Activated CD8-positive, alpha-beta T cell treated with anti-CD3 and anti-CD28 coated beads, Interleukin-2, amount 10 ng/mL, durations not matched to agents 7 days and 5 days (primary cell): Measurements from ENCODE around the gene SP7. TPM values are rescaled to one million over a fixed set of nuclear protein-coding genes. Genes with fewer than 3 reads are reported as not detected.

Source experiments
- ATAC-seq: fragments of 150-1000 bp; cut with Tn5 transposase; one replicate; pipeline ENCODE4 v1.10.0; 2021; ENCODE audit warnings: moderate library complexity
- CTCF ChIA-PET: fragments of 350-600 bp; sonication (Branson Sonifier 250); formaldehyde crosslinking; loops from one replicate; lab custom pipeline; 2021; ENCODE audit warnings: antibody characterized with exemption; lab: Charles Lee
- POLR2A ChIA-PET: fragments of 350-600 bp; sonication (Branson Sonifier 250); formaldehyde crosslinking; loops from one replicate; lab custom pipeline; 2021; ENCODE audit warnings: antibody characterized with exemption; lab: Charles Lee
- DNase-seq: peaks from one replicate; pipeline ENCODE4 v3.0.0-alpha.2; 2020
- H3K27ac Mint-ChIP-seq: one replicate; pipeline ENCODE4 v1.8.0; 2021; ENCODE audit warnings: mild to moderate bottlenecking, mixed read lengths
- H3K27me3 Mint-ChIP-seq: one replicate; pipeline ENCODE4 v1.8.0; 2021; ENCODE audit warnings: low read depth, mixed read lengths
- H3K36me3 Mint-ChIP-seq: one replicate; pipeline ENCODE4 v1.8.0; 2021; ENCODE audit warnings: low read depth, mixed read lengths
- H3K4me1 Mint-ChIP-seq: one replicate; pipeline ENCODE4 v1.8.0; 2021; ENCODE audit warnings: low read depth, mixed read lengths
- H3K4me3 Mint-ChIP-seq: one replicate; pipeline ENCODE4 v1.8.0; 2021; ENCODE audit warnings: mild to moderate bottlenecking, mixed read lengths
- H3K9me3 Mint-ChIP-seq: one replicate; pipeline ENCODE4 v1.8.0; 2022; ENCODE audit warnings: mixed read lengths; ENCODE audit not compliant: insufficient read depth
- total RNA-seq, 2 experiments: library from RNA; stranded (reverse); gene quantifications; one replicate each; pipeline ENCODE4 v1.2.3, GENCODE V29; 2021

SP7 gene
- total RNA-seq, 2 experiments from 2014 or later, result not detected

GRCh38 chr12:53295891-53296219, 40.3 kb downstream of the SP7 start:
- POLR2A ChIA-PET, result interaction anchor here (0.6 to 2.6 kb wide), 14 partner anchors 8 to 290 kb away, joined by 3 to 24 read pairs (median 3); partner anchors contain the start of genes AAAS, ESPL1 and TARBP2
- peak overlapping the region; percentile 97 for H3K4me3 Mint-ChIP-seq
- H3K4me1 Mint-ChIP-seq, result peaks cover 46% of the 10 kb centered on the region
- H3K27ac Mint-ChIP-seq, result peak overlapping the region; percentile 92
- ATAC-seq (no peak), DNase-seq (no peak)
- CTCF ChIA-PET, result interaction anchor here (0.7 to 13.8 kb wide), 7 partner anchors 25 to 230 kb away, joined by 3 to 204 read pairs (median 12); partner anchors contain the start of genes AAAS, ESPL1 and ITGB7
- peaks cover 74% of the 10 kb centered on the region for H3K36me3 Mint-ChIP-seq
- H3K27me3 Mint-ChIP-seq, result no peaks in the 10 kb centered on the region
- no peaks in the 10 kb centered on the region for H3K9me3 Mint-ChIP-seq

DNA sequence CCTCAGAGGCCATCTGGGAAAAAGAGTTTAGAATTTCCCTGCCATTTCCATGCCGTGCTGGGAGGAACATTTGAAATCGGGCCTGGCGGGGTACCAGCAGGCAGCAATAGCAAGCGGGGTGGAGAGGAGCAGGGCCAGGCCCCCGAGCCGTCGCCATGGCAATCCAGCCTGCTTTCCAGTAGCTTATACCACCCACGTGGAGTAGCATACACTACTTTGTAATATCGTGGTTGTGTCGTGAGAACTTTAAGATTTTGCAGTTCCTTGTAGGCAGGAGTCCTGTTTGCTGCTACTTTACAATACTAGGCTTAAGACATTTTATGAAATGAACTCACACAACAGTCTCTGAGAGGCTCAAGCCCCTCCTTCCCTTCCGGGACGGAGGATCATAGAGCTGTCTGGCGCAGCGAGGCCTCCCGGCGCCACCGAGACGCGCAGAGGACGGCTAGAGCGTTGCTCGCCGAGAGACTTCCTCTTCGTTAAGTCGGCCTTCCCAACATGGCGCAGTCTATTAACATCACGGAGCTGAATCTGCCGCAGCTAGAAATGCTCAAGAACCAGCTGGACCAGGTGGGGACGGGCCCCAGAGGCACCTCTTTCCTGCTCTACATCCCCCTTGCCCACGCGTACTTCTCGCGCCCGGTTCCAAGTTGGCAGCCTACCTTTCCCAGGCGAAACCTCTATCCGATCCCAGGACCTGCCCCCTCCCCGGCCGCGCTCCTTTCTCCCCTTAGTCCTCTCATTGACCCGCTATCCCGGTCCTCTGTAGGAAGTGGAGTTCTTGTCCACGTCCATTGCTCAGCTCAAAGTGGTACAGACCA, 40.9 kb downstream of the SP7 start, which contains the start of gene PFDN5:
TSS of gene PFDN5 (plus strand) at position 473 of the 821 bp plus-strand sequence. CDS start at position 499, 26 bp downstream.
- Mint-ChIP-seq H3K4me1 (peaks cover 40% of the 10 kb centered on the region), H3K4me3 (peak within 1 kb of the TSS; percentile 97), H3K27ac (peak within 1 kb of the TSS; percentile 92), H3K9me3 (no peaks in the 10 kb centered on the region), H3K27me3 (no peaks in the 10 kb centered on the region), H3K36me3 (peaks cover 75% of the 10 kb centered on the region)
- CTCF ChIA-PET, result interaction anchor here (0.7 to 13.8 kb wide), 8 partner anchors 26 to 230 kb away, joined by 3 to 204 read pairs (median 10); partner anchors contain the start of genes AAAS, ESPL1 and ITGB7
- POLR2A ChIA-PET, result interaction anchor here (0.6 to 2.6 kb wide), 17 partner anchors 9 to 621 kb away, joined by 3 to 24 read pairs (median 3); partner anchors contain the start of genes AAAS, ESPL1 and TARBP2
- ATAC-seq (peak; percentile 88), DNase-seq (peak; percentile 93)

GRCh38 chr12:53292426-53292825, 43.7 kb downstream of the SP7 start:
- ChIA-PET CTCF (interaction anchor here (0.8 to 13.8 kb wide), 4 partner anchors 29 to 90 kb away, joined by 3 to 192 read pairs (median 8); partner anchors contain the start of genes AAAS and ITGB7), POLR2A (interaction anchor here (0.7 to 0.8 kb wide), 2 partner anchors 9 to 76 kb away, joined by 3 read pairs; no protein-coding TSS in a partner anchor)
- no peak overlapping the region for H3K4me3 Mint-ChIP-seq
- DNase-seq, result no peak
- peaks cover 77% of the 10 kb centered on the region for H3K36me3 Mint-ChIP-seq
- peaks cover 24% of the 10 kb centered on the region for H3K4me1 Mint-ChIP-seq
- no peaks in the 10 kb centered on the region for H3K9me3 Mint-ChIP-seq
- H3K27ac Mint-ChIP-seq, result no peak overlapping the region
- no peak for ATAC-seq
- no peaks in the 10 kb centered on the region for H3K27me3 Mint-ChIP-seq

GRCh38 chr12:53290661-53291060, 45.5 kb downstream of the SP7 start:
- no peaks in the 10 kb centered on the region for H3K27me3 Mint-ChIP-seq
- H3K27ac Mint-ChIP-seq, result no peak overlapping the region
- H3K36me3 Mint-ChIP-seq, result peaks cover 77% of the 10 kb centered on the region
- POLR2A ChIA-PET, result interaction anchor here (0.9 to 1.7 kb wide), 4 partner anchors 21 to 82 kb away, joined by 3 to 6 read pairs (median 4); partner anchors contain the start of gene AAAS
- H3K9me3 Mint-ChIP-seq, result no peaks in the 10 kb centered on the region
- CTCF ChIA-PET, result interaction anchor here (1.0 to 13.8 kb wide), 4 partner anchors 12 to 131 kb away, joined by 4 to 192 read pairs (median 6); partner anchors contain the start of genes AAAS and ITGB7
- DNase-seq (no peak), ATAC-seq (no peak)
- H3K4me1 Mint-ChIP-seq, result peaks cover 16% of the 10 kb centered on the region
- no peak overlapping the region for H3K4me3 Mint-ChIP-seq

DNA sequence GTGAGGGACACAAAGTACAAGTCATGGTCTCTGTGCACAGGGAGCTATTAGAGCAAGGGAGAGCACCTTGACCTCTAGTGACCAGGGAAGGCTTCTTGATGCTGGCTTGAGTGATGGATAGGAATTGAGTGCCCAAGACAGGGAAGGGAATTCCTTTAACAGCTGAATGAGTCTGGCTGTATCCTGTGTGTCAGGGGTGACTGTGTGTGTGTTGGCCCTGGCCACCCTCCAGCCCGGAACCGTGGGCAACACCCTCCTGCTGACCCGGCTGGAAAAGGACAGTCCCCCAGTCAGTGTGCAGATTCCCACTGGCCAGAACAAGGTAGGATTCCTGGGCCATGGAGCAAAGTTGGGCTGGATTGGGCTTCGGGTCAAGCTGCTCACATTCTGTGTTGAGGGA, 46.3 kb downstream of the SP7 start:
- Mint-ChIP-seq H3K27ac (no peak overlapping the region), H3K9me3 (no peaks in the 10 kb centered on the region), H3K4me3 (no peak overlapping the region), H3K36me3 (peaks cover 72% of the 10 kb centered on the region), H3K4me1 (peaks cover 10% of the 10 kb centered on the region), H3K27me3 (no peaks in the 10 kb centered on the region)
- POLR2A ChIA-PET, result interaction anchor here (0.9 to 1.5 kb wide), 4 partner anchors 10 to 81 kb away, joined by 3 to 6 read pairs (median 4); partner anchors contain the start of gene AAAS
- DNase-seq, result no peak
- CTCF ChIA-PET, result interaction anchor here (1.1 to 13.8 kb wide), 4 partner anchors 31 to 130 kb away, joined by 4 to 192 read pairs (median 14); partner anchors contain the start of genes AAAS and ITGB7
- no peak for ATAC-seq

DNA sequence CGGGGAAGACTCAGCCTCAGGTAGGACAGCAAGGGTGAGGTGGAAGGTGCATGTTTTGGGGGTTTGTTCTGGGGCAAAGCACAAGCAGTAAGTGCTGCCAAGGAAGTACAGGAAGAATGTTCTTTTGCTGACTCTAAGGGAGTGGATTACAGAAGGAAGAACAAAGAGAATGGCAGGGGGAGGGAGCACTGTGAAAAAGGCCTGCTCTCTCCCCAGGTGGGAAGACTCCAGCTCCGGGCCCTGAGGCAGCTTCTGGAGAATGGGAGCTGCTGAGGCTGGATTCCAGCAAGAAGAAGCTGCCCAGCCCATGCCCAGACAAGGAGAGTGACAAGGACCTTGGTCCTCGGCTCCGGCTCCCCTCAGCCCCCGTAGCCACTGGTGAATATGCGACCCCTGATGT, 47.8 kb downstream of the SP7 start:
- ChIA-PET CTCF (interaction anchor here (0.6 to 13.8 kb wide), 12 partner anchors 11 to 222 kb away, joined by 3 to 192 read pairs (median 5); partner anchors contain the start of genes AAAS, ESPL1, ITGB7 and MYG1), POLR2A (no interaction called here)
- Mint-ChIP-seq H3K4me3 (no peak overlapping the region), H3K4me1 (peaks cover 4% of the 10 kb centered on the region), H3K27ac (peak overlapping the region; percentile 22), H3K36me3 (peaks cover 71% of the 10 kb centered on the region), H3K9me3 (no peaks in the 10 kb centered on the region), H3K27me3 (no peaks in the 10 kb centered on the region)
- ATAC-seq (no peak), DNase-seq (no peak)

DNA sequence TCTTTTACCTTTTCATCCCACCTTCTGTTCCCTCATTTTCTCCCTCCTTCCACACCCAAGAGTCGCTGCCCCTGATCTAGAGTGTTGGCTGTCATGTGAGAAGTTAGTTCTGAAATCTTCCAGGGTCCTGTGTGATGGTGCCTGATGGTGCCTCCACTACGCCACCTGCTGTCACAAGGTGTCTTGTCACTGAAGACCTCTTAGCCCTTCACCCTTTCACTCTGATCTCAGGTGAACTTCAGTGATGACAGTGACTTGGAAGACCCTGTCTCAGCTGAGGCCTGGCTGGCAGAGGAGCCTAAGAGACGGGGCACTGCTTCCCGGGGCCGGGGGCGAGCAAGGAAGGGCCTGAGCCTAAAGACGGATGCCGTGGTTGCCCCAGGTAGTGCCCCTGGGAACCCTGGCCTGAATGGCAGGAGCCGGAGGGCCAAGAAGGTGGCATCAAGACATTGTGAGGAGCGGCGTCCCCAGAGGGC, 48.4 kb downstream of the SP7 start:
- ChIA-PET CTCF (interaction anchor here (0.6 to 13.8 kb wide), 13 partner anchors 11 to 222 kb away, joined by 3 to 192 read pairs (median 4); partner anchors contain the start of genes AAAS, ESPL1, ITGB7 and MYG1), POLR2A (no interaction called here)
- Mint-ChIP-seq H3K27ac (peak overlapping the region; percentile 22), H3K27me3 (no peaks in the 10 kb centered on the region), H3K4me1 (peaks cover 4% of the 10 kb centered on the region), H3K9me3 (no peaks in the 10 kb centered on the region), H3K4me3 (no peak overlapping the region), H3K36me3 (peaks cover 71% of the 10 kb centered on the region)
- ATAC-seq, result peak; percentile 86
- peak; percentile 74 for DNase-seq

GRCh38 chr12:53286448-53286847, 49.7 kb downstream of the SP7 start:
- H3K4me3 Mint-ChIP-seq, result no peak overlapping the region
- ChIA-PET CTCF (interaction anchor here (0.9 to 13.8 kb wide), 9 partner anchors 16 to 127 kb away, joined by 3 to 192 read pairs (median 4); partner anchors contain the start of genes AAAS, ESPL1 and ITGB7), POLR2A (interaction anchor here (0.6 to 1.2 kb wide), 2 partner anchors 9 to 26 kb away, joined by 3 to 4 read pairs; no protein-coding TSS in a partner anchor)
- ATAC-seq (no peak), DNase-seq (no peak)
- H3K4me1 Mint-ChIP-seq, result peaks cover 4% of the 10 kb centered on the region
- no peaks in the 10 kb centered on the region for H3K9me3 Mint-ChIP-seq
- H3K36me3 Mint-ChIP-seq, result peaks cover 70% of the 10 kb centered on the region
- H3K27me3 Mint-ChIP-seq, result no peaks in the 10 kb centered on the region
- peak overlapping the region; percentile 46 for H3K27ac Mint-ChIP-seq

DNA sequence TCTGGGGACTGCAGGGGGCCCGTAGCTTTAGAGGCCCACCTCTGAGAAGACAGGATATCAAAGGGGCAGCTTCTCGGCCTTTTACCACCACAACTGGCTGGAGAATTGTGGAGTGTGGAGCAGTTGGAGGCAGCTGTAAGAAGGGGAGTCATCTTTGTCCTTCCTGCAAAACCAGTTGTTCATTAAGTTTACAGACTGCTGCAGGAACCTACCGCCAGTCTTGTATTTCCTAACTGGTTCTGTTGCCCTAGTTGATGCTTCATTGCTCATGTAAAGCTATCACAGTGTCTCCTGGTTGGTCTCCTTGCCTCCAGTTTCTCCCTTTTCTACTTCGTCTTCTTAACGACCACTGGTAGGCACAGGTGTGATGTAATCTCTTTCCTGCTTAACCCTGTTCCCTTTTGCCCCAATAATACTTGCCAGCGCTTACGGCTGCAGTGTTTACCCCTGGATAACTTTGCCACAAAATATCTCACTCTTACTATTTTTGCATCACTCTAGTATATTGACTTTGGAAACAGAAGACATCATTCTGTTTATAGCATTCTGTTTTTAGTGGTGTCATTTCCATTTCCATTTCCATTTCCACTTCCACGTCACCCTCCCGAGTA, 56.2 kb downstream of the SP7 start:
- POLR2A ChIA-PET, result interaction anchor here (0.7 to 5.2 kb wide), 3 partner anchors 10 to 108 kb away, joined by 3 to 24 read pairs (median 4); partner anchors contain the start of gene ESPL1

GRCh38 chr12:53279283-53279869, 56.8 kb downstream of the SP7 start:
- no peak for ATAC-seq
- CTCF ChIA-PET, result interaction anchor here (1.0 to 3.3 kb wide), 5 partner anchors 10 to 241 kb away, joined by 3 to 21 read pairs (median 3); partner anchors contain the start of gene ESPL1
- POLR2A ChIA-PET, result interaction anchor here (0.7 to 5.2 kb wide), 4 partner anchors 10 to 107 kb away, joined by 3 to 24 read pairs (median 4); partner anchors contain the start of gene ESPL1
- Mint-ChIP-seq H3K9me3 (no peaks in the 10 kb centered on the region), H3K4me1 (peaks cover 7% of the 10 kb centered on the region), H3K4me3 (no peak overlapping the region), H3K36me3 (peaks cover 80% of the 10 kb centered on the region), H3K27me3 (no peaks in the 10 kb centered on the region), H3K27ac (no peak overlapping the region)
- no peak for DNase-seq

More for the DNA sequence above, 56.2 kb downstream of the SP7 start:
- Mint-ChIP-seq H3K9me3 (no peaks in the 10 kb centered on the region), H3K36me3 (peaks cover 78% of the 10 kb centered on the region), H3K27me3 (no peaks in the 10 kb centered on the region), H3K4me1 (peaks cover 4% of the 10 kb centered on the region), H3K4me3 (no peak overlapping the region), H3K27ac (no peak overlapping the region)
- ATAC-seq, result no peak
- CTCF ChIA-PET, result interaction anchor here (0.6 to 1.2 kb wide), 3 partner anchors 44 to 241 kb away, joined by 3 read pairs; no protein-coding TSS in a partner anchor
- DNase-seq, result no peak
